OCI-LY1 (cell line): ENCODE results near the gene RDH13.

Experiments used
- CTCF ChIP-seq: fragments of 200-600 bp; sonication (generic), shearing (Covaris generic); IDR thresholded peaks from 2 replicates; pipeline ENCODE4 v1.5.1; 2017; ENCODE audit warnings: mild to moderate bottlenecking, antibody characterized with exemption, low read length, moderate library complexity, mixed read lengths
- EZH2 ChIP-seq: fragments of 200-600 bp; sonication (generic), shearing (Covaris generic); IDR thresholded peaks from 2 replicates; pipeline ENCODE4 v1.8.0; 2017; ENCODE audit warnings: borderline replicate concordance, mixed run types, mild to moderate bottlenecking, antibody characterized with exemption, low read length, moderate library complexity, mixed read lengths

GRCh38 chr19:55087542-55087901 lies 24.6 kb upstream of the RDH13 start:
- TF ChIP-seq CTCF (no peak), EZH2 (no peak)
